ENCODE data around the gene MCC. TPM values are rescaled to one million over a fixed set of nuclear protein-coding genes. Genes with fewer than 3 reads are reported as not detected.

The MCC gene
- polyA plus RNA-seq, 1 donor (not counting 4 experiments of a cell fraction or from before 2014, with no cell fraction given) = 24.6 TPM

DNA sequence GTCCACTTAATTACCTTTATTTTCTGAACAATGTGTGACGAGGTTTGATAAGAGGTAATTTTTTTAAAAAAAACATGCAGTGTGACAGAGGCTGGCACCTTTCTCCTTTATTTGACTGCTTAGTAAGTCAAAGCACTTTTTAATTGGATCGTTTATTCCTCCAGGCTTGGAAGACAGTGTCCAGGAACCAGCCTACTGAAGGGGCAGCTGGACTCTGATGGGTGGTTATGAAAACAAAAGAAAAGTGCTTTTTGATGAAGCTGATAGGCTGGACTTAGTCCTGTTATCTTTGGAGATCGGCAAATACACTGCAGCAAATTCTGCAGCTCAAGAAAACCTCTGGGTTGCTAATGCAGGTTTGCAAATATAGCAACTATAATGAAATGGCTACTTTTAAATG lies 370.0 kb downstream of the MCC start:
- Histone ChIP-seq H3K9me1 (ENCODE audit: control insufficient read depth, extremely low read depth, insufficient read depth, low read length) (no peaks in the 10 kb centered on the region), H3K9me3 (ENCODE audit: control insufficient read depth, low read depth, low read length) (no peaks in the 10 kb centered on the region), H3K4me3 (ENCODE audit: control insufficient read depth in 2 of 3, extremely low read depth in 1 of 3, insufficient read depth in 2 of 3, low read depth in 1 of 3, low read length in 3 of 3) (no peak overlapping the region), H4K20me1 (ENCODE audit: control insufficient read depth, extremely low read depth, insufficient read depth, low read length) (no peaks in the 10 kb centered on the region), H3K4me2 (ENCODE audit: control insufficient read depth, extremely low read depth, insufficient read depth, low read depth, low read length) (no peak overlapping the region), H3K27me3 (ENCODE audit: control insufficient read depth, extremely low read depth, insufficient read depth, low read length) (no peaks in the 10 kb centered on the region), H3K27ac (ENCODE audit: control insufficient read depth, insufficient read depth, low read length) (no peak overlapping the region), H3K79me2 (ENCODE audit: control insufficient read depth, insufficient read depth, low read length) (peaks cover 6% of the 10 kb centered on the region), H2AFZ (ENCODE audit: control insufficient read depth, low read length) (no peak overlapping the region), H3K4me1 (ENCODE audit: control insufficient read depth, extremely low read depth, insufficient read depth, low read length) (peaks cover 26% of the 10 kb centered on the region), H3K36me3 (ENCODE audit: control insufficient read depth in 2 of 2, extremely low read depth in 1 of 2, insufficient read depth in 2 of 2, low read length in 2 of 2) (peaks cover 0 to 7% of the 10 kb centered on the region in 2 experiments), H3K9ac (ENCODE audit: control insufficient read depth, extremely low read depth, insufficient read depth, low read length) (no peak overlapping the region)
- dilution Hi-C loops (cut with MboI; ENCODE audit: extremely low pct_ligation_motif_present, low sequenced_read_pairs) = no loop called here
- TF ChIP-seq, protein P1, sequence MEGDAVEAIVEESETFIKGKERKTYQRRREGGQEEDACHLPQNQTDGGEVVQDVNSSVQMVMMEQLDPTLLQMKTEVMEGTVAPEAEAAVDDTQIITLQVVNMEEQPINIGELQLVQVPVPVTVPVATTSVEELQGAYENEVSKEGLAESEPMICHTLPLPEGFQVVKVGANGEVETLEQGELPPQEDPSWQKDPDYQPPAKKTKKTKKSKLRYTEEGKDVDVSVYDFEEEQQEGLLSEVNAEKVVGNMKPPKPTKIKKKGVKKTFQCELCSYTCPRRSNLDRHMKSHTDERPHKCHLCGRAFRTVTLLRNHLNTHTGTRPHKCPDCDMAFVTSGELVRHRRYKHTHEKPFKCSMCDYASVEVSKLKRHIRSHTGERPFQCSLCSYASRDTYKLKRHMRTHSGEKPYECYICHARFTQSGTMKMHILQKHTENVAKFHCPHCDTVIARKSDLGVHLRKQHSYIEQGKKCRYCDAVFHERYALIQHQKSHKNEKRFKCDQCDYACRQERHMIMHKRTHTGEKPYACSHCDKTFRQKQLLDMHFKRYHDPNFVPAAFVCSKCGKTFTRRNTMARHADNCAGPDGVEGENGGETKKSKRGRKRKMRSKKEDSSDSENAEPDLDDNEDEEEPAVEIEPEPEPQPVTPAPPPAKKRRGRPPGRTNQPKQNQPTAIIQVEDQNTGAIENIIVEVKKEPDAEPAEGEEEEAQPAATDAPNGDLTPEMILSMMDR (optimal IDR thresholded peaks at IDR 0.05 in 1 of 3, IDR thresholded peaks at IDR 0.05 in 1 of 3, conservative IDR thresholded peaks at IDR 0.05 in 1 of 3; ENCODE audit: extremely low read depth in 1 of 3, insufficient read depth in 2 of 3, low read length in 3 of 3) = no peak
- no peak for TF ChIP-seq EZH2 (IDR thresholded peaks at IDR 0.05; ENCODE audit: low read length)
- no peak for DNase-seq (ENCODE audit: low read depth, low spot score)
- no peak for FAIRE-seq

DNA sequence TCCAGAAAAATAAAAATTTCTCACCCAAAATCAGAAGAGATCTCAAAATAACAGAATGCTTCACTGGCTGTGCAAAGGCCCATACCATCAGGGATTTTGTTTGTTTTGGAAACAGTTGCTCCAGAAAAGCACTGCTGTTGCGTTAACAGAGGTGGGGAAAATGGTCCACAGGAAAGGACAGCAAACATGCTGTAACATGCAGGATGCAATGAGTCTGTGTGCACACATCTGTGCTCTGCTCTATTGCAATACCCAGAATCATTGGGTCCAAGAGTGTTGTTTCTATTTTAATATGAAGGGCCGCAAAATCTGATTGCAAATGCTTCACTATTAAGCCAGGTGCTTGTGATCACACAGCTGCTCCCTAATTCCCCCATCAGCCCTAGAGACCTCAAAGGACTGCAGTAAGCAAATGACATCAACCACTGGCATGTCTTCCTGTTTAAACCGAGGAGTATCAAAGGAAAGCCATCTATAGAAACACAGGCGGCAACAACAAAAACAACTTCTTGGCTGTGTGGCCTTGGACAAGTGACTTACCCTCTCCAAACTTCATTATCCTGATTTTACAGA lies 370.6 kb downstream of the MCC start:
- no peak overlapping the region for H3K4me3 ChIP-seq (ENCODE audit: control insufficient read depth in 2 of 3, extremely low read depth in 1 of 3, insufficient read depth in 2 of 3, low read depth in 1 of 3, low read length in 3 of 3)
- H2AFZ ChIP-seq (ENCODE audit: control insufficient read depth, low read length) = no peak overlapping the region
- no peak overlapping the region for H3K9ac ChIP-seq (ENCODE audit: control insufficient read depth, extremely low read depth, insufficient read depth, low read length)
- H3K4me1 ChIP-seq (ENCODE audit: control insufficient read depth, extremely low read depth, insufficient read depth, low read length) = peaks cover 28% of the 10 kb centered on the region
- H3K27me3 ChIP-seq (ENCODE audit: control insufficient read depth, extremely low read depth, insufficient read depth, low read length) = no peaks in the 10 kb centered on the region
- no peaks in the 10 kb centered on the region for H3K9me3 ChIP-seq (ENCODE audit: control insufficient read depth, low read depth, low read length)
- H3K9me1 ChIP-seq (ENCODE audit: control insufficient read depth, extremely low read depth, insufficient read depth, low read length) = no peaks in the 10 kb centered on the region
- no peaks in the 10 kb centered on the region for H4K20me1 ChIP-seq (ENCODE audit: control insufficient read depth, extremely low read depth, insufficient read depth, low read length)
- H3K27ac ChIP-seq (ENCODE audit: control insufficient read depth, insufficient read depth, low read length) = no peak overlapping the region
- dilution Hi-C loops (cut with MboI; ENCODE audit: extremely low pct_ligation_motif_present, low sequenced_read_pairs) = no loop called here
- peaks cover 0 to 7% of the 10 kb centered on the region in 2 experiments for H3K36me3 ChIP-seq (ENCODE audit: control insufficient read depth in 2 of 2, extremely low read depth in 1 of 2, insufficient read depth in 2 of 2, low read length in 2 of 2)
- H3K79me2 ChIP-seq (ENCODE audit: control insufficient read depth, insufficient read depth, low read length) = peaks cover 8% of the 10 kb centered on the region
- TF ChIP-seq EZH2 (IDR thresholded peaks at IDR 0.05; ENCODE audit: low read length) = no peak
- TF ChIP-seq, protein P1 (optimal IDR thresholded peaks at IDR 0.05 in 1 of 3, IDR thresholded peaks at IDR 0.05 in 1 of 3, conservative IDR thresholded peaks at IDR 0.05 in 1 of 3; ENCODE audit: extremely low read depth in 1 of 3, insufficient read depth in 2 of 3, low read length in 3 of 3) = no peak
- FAIRE-seq (peak; percentile 67), DNase-seq (ENCODE audit: low read depth, low spot score) (no peak)
- no peak overlapping the region for H3K4me2 ChIP-seq (ENCODE audit: control insufficient read depth, extremely low read depth, insufficient read depth, low read depth, low read length)
